HFF-Myc (cell line): ENCODE measurements around the gene NKX1-1.

Experiments
- DNase-seq: peaks from one replicate; pipeline ENCODE4 v3.0.0-alpha.2; 2011; ENCODE audit warnings: low read depth; ENCODE audit errors: extremely low read depth
- H3K4me3 ChIP-seq: replicated peaks from 2 replicates; pipeline ENCODE4 v1.5.1; 2011; ENCODE audit warnings: low read depth, mild to moderate bottlenecking, control low read depth, low read length
- CTCF ChIP-seq: IDR thresholded peaks from 2 replicates; pipeline ENCODE4 v1.5.1; 2012; ENCODE audit warnings: mild to moderate bottlenecking, low read depth, low read length, control low read depth; ENCODE audit errors: missing control alignments

Gene NKX1-1

GRCh38 chr4:1381944-1382541, 24.2 kb downstream of the NKX1-1 start:
- no peak for DNase-seq
- no peak for TF ChIP-seq CTCF

DNA sequence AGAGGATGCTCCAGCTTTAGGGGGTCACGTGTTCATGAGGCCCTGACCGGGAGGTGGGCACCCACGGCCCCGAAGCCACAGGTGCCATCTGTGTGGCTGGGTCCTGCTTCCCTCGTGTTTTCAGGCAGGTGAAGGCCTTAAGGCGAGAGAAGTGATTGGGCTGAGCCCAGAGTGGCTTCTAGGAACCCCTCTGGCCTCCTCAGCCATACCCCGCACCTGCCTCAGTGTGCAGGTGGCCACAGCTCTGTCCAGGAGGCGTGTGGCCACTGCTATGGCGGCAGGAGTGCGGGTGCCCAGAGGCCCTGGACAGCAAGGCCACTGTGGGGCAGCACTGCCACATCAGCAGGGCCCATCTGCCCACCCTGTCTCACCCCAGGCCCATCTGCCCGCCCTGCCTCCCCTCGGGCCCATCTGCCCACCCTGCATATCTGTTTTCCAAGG, 25.0 kb downstream of the NKX1-1 start:
- H3K4me3 ChIP-seq: no peak overlapping the region
- no peak for TF ChIP-seq CTCF
- DNase-seq: no peak

More at GRCh38 chr4:1381944-1382541, 24.2 kb downstream of the NKX1-1 start:
- H3K4me3 ChIP-seq: no peak overlapping the region

GRCh38 chr4:1380368-1381151, 25.7 kb downstream of the NKX1-1 start:
- H3K4me3 ChIP-seq: no peak overlapping the region
- no peak for DNase-seq
- TF ChIP-seq CTCF: no peak

DNA sequence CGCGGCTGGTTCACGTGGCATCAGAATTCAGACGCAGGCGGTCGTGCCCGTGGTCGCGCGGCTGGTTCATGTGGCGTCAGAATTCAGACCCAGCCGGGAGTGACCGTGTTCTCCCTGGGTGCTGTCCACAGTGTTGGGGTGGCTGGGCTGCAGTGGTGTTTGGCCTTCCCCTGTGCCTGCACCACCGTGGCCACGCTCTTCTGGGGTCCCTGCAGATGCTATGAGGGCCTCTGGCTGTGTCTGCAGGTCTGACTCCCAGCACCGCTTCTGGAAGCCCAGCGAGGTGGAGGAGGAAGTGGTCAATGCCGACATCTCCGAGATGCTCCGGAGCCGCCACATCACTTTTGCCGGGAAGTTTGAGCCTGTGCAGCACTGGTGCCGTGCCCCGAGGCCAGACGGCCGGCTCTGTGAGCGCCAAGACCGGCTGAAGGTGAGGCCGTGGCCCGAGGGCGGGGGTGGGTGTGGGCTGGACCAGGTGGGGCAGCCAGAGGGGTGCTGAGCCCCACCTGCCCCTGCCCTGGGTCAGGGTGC, 26.4 kb downstream of the NKX1-1 start:
- no peak for TF ChIP-seq CTCF
- H3K4me3 ChIP-seq: no peak overlapping the region
- DNase-seq: no peak

GRCh38 chr4:1379351-1379781, 26.9 kb downstream of the NKX1-1 start:
- DNase-seq: no peak
- H3K4me3 ChIP-seq: no peak overlapping the region
- no peak for TF ChIP-seq CTCF

GRCh38 chr4:1378559-1379231, 27.5 kb downstream of the NKX1-1 start:
- no peak for TF ChIP-seq CTCF
- DNase-seq: no peak
- H3K4me3 ChIP-seq: no peak overlapping the region
